Measurements from ENCODE around the gene MAP2. TPM values are rescaled to one million over a fixed set of nuclear protein-coding genes. Genes with fewer than 3 reads are reported as not detected.

Gene MAP2
- total and polyA plus RNA-seq, 2 of the 8 experiments (the other 6 are each of a cell fraction or from before 2014, with no cell fraction given) = 5.9 to 9.4 TPM

DNA sequence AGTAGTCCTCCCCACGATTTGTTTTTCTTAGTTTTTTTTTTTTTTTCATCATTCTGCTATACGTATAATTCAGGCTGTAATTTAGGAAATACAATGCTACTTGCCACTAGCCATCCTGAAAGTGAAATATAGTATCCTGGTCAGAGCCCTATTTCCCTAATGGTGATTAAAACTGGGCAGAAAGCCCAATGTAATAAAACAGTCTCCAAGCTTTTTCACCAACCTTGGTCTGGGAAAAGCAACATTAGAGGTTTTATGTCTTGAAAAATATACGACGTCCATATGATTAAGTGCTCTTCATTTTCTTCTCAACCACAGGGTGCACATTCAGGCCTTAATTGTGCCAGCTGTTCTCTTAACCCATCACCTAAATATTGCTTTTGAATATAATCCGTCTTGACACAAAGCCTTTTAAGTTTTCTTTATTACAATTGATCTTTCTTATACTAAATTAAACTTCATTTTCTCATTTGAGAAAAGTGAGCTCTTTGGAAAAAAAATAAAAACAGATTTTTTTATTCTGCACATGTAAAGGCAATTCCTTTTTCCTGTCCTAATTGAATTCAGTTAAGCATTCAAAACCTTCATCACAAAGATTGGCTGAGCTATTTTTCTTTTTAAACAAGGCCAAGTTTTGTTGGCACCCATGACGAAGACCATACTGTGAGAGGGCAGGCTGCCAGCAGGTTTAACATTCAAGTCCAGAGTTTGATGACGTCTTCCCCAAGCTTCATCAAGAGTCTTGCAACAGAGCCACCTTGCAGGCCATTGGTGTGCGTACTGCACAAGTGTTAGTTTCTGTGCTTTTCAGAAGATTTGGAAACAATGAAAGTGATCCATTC lies 52.7 kb downstream of the MAP2 start:
- Histone ChIP-seq H3K27ac (ENCODE audit: low read depth, low read length) (no peak overlapping the region), H2BK5ac (ENCODE audit: low read depth, low read length) (no peak overlapping the region), H4K91ac (replicated peaks; ENCODE audit: insufficient read length, low read length) (no peak overlapping the region), H2AK5ac (ENCODE audit: low read depth, low read length) (no peak overlapping the region), H3K4me3 (ENCODE audit: extremely low read depth in 1 of 4, insufficient read depth in 2 of 4, low read depth in 3 of 4, low read length in 4 of 4) (no peak overlapping the region), H2BK120ac (replicated peaks; ENCODE audit: low read depth, low read length) (no peak overlapping the region), H3K18ac (ENCODE audit: extremely low read depth, low read length) (no peak overlapping the region), H3K79me2 (ENCODE audit: control insufficient read depth in 1 of 2, insufficient read depth in 2 of 2, low read length in 2 of 2) (no peaks in the 10 kb centered on the region), H3K36me3 (ENCODE audit: control insufficient read depth in 2 of 4, insufficient read depth in 4 of 4, low read length in 3 of 4) (no peaks in the 10 kb centered on the region), H2AFZ (ENCODE audit: low read length) (no peak overlapping the region), H4K8ac (ENCODE audit: extremely low read depth, insufficient read depth, low read length) (no peak overlapping the region), H2BK12ac (ENCODE audit: low read depth, low read length) (no peak overlapping the region), H4K5ac (ENCODE audit: insufficient read length, low read depth, low read length) (no peak overlapping the region), H3K9me3 (ENCODE audit: insufficient read depth in 2 of 2, low read depth in 1 of 2, low read length in 1 of 2) (no peaks in the 10 kb centered on the region), H3K9ac (replicated peaks in 1 of 4; ENCODE audit: extremely low read depth in 1 of 4, low read depth in 3 of 4, low read length in 3 of 4) (no peak overlapping the region), H3K4me1 (replicated peaks in 1 of 4; ENCODE audit: control insufficient read depth in 3 of 4, insufficient read depth in 4 of 4, low read length in 3 of 4) (no peaks in the 10 kb centered on the region; a peak in 2 of 7 replicates), H3K79me1 (ENCODE audit: low read depth, low read length) (no peaks in the 10 kb centered on the region), H3K27me3 (replicated peaks in 1 of 4; ENCODE audit: control insufficient read depth in 3 of 4, extremely low read depth in 1 of 4, insufficient read depth in 3 of 4, low read length in 3 of 4) (peaks cover 0 to 1% (median 0%) of the 10 kb centered on the region in 4 experiments; a peak in 1 of 7 replicates), H2BK15ac (ENCODE audit: low read length) (no peak overlapping the region), H3K4ac (replicated peaks; ENCODE audit: insufficient read length, low read depth, low read length) (no peak overlapping the region), H2BK20ac (ENCODE audit: low read length) (no peak overlapping the region), H3K23me2 (ENCODE audit: low read depth, low read length) (no peaks in the 10 kb centered on the region), H3K4me2 (ENCODE audit: insufficient read depth in 1 of 2, low read depth in 2 of 2, low read length in 2 of 2) (no peak overlapping the region), H3K14ac (ENCODE audit: insufficient read length) (no peak overlapping the region), H3K23ac (ENCODE audit: insufficient read length) (no peak overlapping the region), H4K20me1 (replicated peaks in 1 of 2; ENCODE audit: control insufficient read depth in 1 of 2, insufficient read depth in 2 of 2, low read length in 2 of 2) (no peaks in the 10 kb centered on the region), H3K56ac (replicated peaks; ENCODE audit: insufficient read length, low read depth, low read length) (no peak overlapping the region)
- CTCF ChIA-PET (ENCODE audit: partially characterized antibody) = interaction anchor here (0.7 kb wide), 2 partner anchors 136 to 1022 kb away, joined by 3 to 4 read pairs; no protein-coding TSS in a partner anchor
- DNase-seq (ENCODE audit: low read depth in 1 of 2, low spot score in 2 of 2) (no peak), FAIRE-seq (no peak)
- 91% methylated on average over 8 of the region's 8 CpGs; no CpG with 5 or more reads in 1 of the 2 experiments for WGBS, 2 experiments (ENCODE audit: extremely low coverage in 1 of 2, insufficient coverage in 1 of 2, insufficient read length in 1 of 2, insufficient replicate concordance in 2 of 2, low coverage in 1 of 2, low lambda C conversion rate in 2 of 2, missing lambda C conversion rate in 1 of 2)
- POLR2A ChIA-PET (ENCODE audit: partially characterized antibody) = no interaction called here
- TF ChIP-seq CTBP2 (IDR thresholded peaks at IDR 0.05; ENCODE audit: borderline replicate concordance, insufficient read depth, insufficient read length, low read length) = no peak

All from H1 (cell line).